ENCODE results near the gene S100Z.

S100Z gene

DNA sequence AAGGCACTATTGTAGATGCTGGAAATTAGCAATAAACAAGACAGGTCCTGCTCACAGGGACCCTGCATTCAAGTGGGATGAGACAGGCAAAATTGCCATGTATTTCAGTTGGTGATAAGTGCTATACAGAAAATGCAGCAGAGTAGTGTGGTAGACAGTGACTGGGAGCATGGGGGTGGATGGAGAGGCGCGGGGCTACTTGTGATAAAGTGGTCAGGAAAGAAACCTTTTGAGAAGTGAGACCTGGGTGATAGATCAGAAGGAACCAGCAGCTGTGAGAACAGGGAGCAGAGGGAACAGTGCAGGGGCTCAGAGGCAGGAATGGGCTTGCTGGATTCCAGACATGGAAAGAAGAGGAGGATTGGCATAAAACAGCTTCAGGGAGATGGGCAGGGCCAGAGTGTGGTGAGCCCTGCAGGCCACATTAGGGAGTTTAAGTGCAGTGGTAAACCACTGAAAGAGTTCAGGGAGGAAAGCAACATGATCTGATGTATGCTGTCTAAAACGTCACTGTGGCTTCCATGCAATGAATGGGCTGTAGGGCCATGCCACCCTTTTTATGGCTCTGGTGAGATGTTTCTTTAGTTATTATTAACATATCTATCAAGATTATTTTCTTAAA lies 110.3 kb downstream of the S100Z start:
- H3K4me3 ChIP-seq (ENCODE audit: control insufficient read depth, low read depth, low read length): no peak overlapping the region
- TF ChIP-seq CTCF (conservative IDR thresholded peaks at IDR 0.05; ENCODE audit: control insufficient read depth, insufficient read depth, low read depth, low read length): no peak
- no peak for DNase-seq (ENCODE audit: low read depth)

GRCh38 chr5:76964060-76964459 lies 114.2 kb downstream of the S100Z start:
- H3K4me3 ChIP-seq (ENCODE audit: control insufficient read depth, low read depth, low read length): no peak overlapping the region
- TF ChIP-seq CTCF (conservative IDR thresholded peaks at IDR 0.05; ENCODE audit: control insufficient read depth, insufficient read depth, low read depth, low read length): no peak
- DNase-seq (ENCODE audit: low read depth): no peak
